ENCODE measurements around the gene SETD1A. TPM values are rescaled to one million over a fixed set of nuclear protein-coding genes. Genes with fewer than 3 reads are reported as not detected.

The SETD1A gene
- total and polyA plus RNA-seq, 2 of the 8 experiments (the other 6 are each of a cell fraction or from before 2014, with no cell fraction given): 4.8 to 29.0 TPM

GRCh38 chr16:30942426-30942806 is 15.1 kb upstream of the SETD1A start:
- 78% methylated on average over 4 of the region's 4 CpGs; no CpG with 5 or more reads in 1 of the 2 experiments for WGBS, 2 experiments (ENCODE audit: extremely low coverage in 1 of 2, insufficient coverage in 1 of 2, insufficient read length in 1 of 2, insufficient replicate concordance in 2 of 2, low coverage in 1 of 2, low lambda C conversion rate in 2 of 2, missing lambda C conversion rate in 1 of 2)
- H2AFZ ChIP-seq (ENCODE audit: low read length): no peak overlapping the region
- DNase-seq (ENCODE audit: low read depth in 1 of 2, low spot score in 2 of 2) (no peak), FAIRE-seq (no peak)
- no peak overlapping the region for H2AK5ac ChIP-seq (ENCODE audit: low read depth, low read length)
- TF ChIP-seq POLR2A (IDR thresholded peaks at IDR 0.05; ENCODE audit: control extremely low read depth in 1 of 2, low read depth in 2 of 2, low read length in 2 of 2): no peak
- H3K36me3 ChIP-seq (ENCODE audit: control insufficient read depth in 2 of 4, insufficient read depth in 4 of 4, low read length in 3 of 4): peaks cover 11 to 22% (median 12%) of the 10 kb centered on the region in 4 experiments; a peak in 7 of 8 replicates
- no peak overlapping the region for H3K56ac ChIP-seq (replicated peaks; ENCODE audit: insufficient read length, low read depth, low read length)
- H2BK12ac ChIP-seq (ENCODE audit: low read depth, low read length): no peak overlapping the region
- H4K91ac ChIP-seq (replicated peaks; ENCODE audit: insufficient read length, low read length): no peak overlapping the region
- H2BK15ac ChIP-seq (ENCODE audit: low read length): no peak overlapping the region
- no peak overlapping the region for H2BK120ac ChIP-seq (replicated peaks; ENCODE audit: low read depth, low read length)
- peak overlapping the region in 1 of 2 experiments; percentile 22; a peak in 1 of 4 replicates for H3K4me2 ChIP-seq (ENCODE audit: insufficient read depth in 1 of 2, low read depth in 2 of 2, low read length in 2 of 2)
- POLR2A ChIA-PET (ENCODE audit: partially characterized antibody): interaction anchor here (0.6 to 12.0 kb wide), 11 partner anchors 8 to 196 kb away, joined by 3 to 105 read pairs (median 4); partner anchors contain the start of genes FBXL19, KAT8, ORAI3 and SETD1A
- no peak overlapping the region for H3K4ac ChIP-seq (replicated peaks; ENCODE audit: insufficient read length, low read depth, low read length)
- 0 out of 8 replicates have a peak overlapping the region, but pooled peaks of 2 of the 4 experiments have one; percentile 1 to 10 for H3K4me3 ChIP-seq (ENCODE audit: extremely low read depth in 1 of 4, insufficient read depth in 2 of 4, low read depth in 3 of 4, low read length in 4 of 4)
- H4K5ac ChIP-seq (ENCODE audit: insufficient read length, low read depth, low read length): no peak overlapping the region
- no peaks in the 10 kb centered on the region for H3K9me3 ChIP-seq (ENCODE audit: insufficient read depth in 2 of 2, low read depth in 1 of 2, low read length in 1 of 2)
- H3K27me3 ChIP-seq (replicated peaks in 1 of 4; ENCODE audit: control insufficient read depth in 3 of 4, extremely low read depth in 1 of 4, insufficient read depth in 3 of 4, low read length in 3 of 4): no peaks in the 10 kb centered on the region
- H3K79me2 ChIP-seq (ENCODE audit: control insufficient read depth in 1 of 2, insufficient read depth in 2 of 2, low read length in 2 of 2): no peaks in the 10 kb centered on the region; a peak in 1 of 4 replicates
- peaks cover 2% of the 10 kb centered on the region; the same call in 1 of the 2 replicates for H3K79me1 ChIP-seq (ENCODE audit: low read depth, low read length)
- no peak overlapping the region for H3K27ac ChIP-seq (ENCODE audit: low read depth, low read length)
- H4K8ac ChIP-seq (ENCODE audit: extremely low read depth, insufficient read depth, low read length): no peak overlapping the region
- CTCF ChIA-PET (ENCODE audit: partially characterized antibody): interaction anchor here (0.6 to 4.5 kb wide), 26 partner anchors 8 to 501 kb away, joined by 3 to 33 read pairs (median 4); partner anchors contain the start of gene STX4
- no peak overlapping the region for H3K9ac ChIP-seq (replicated peaks in 1 of 4; ENCODE audit: extremely low read depth in 1 of 4, low read depth in 3 of 4, low read length in 3 of 4)
- H3K23me2 ChIP-seq (ENCODE audit: low read depth, low read length): no peaks in the 10 kb centered on the region; the same call in 1 of the 2 replicates
- H3K4me1 ChIP-seq (replicated peaks in 1 of 4; ENCODE audit: control insufficient read depth in 3 of 4, insufficient read depth in 4 of 4, low read length in 3 of 4): peaks cover 0 to 19% (median 13%) of the 10 kb centered on the region in 4 experiments; a peak in 6 of 7 replicates
- peaks cover 3 to 12% of the 10 kb centered on the region in 2 experiments for H4K20me1 ChIP-seq (replicated peaks in 1 of 2; ENCODE audit: control insufficient read depth in 1 of 2, insufficient read depth in 2 of 2, low read length in 2 of 2)
- H2BK20ac ChIP-seq (ENCODE audit: low read length): no peak overlapping the region
- no peak overlapping the region for H3K18ac ChIP-seq (ENCODE audit: extremely low read depth, low read length)
- H2BK5ac ChIP-seq (ENCODE audit: low read depth, low read length): peak overlapping the region; percentile 48; the same call in 1 of the 2 replicates
- no peak overlapping the region for H3K14ac ChIP-seq (ENCODE audit: insufficient read length)
- no peak overlapping the region for H3K23ac ChIP-seq (ENCODE audit: insufficient read length)

Data from H1 (cell line).